Spleen (tissue), 11 donors: ENCODE results near the gene SMOC2. TPM values are rescaled to one million over a fixed set of nuclear protein-coding genes. Genes with fewer than 3 reads are reported as not detected.

ENCODE experiments used
- DNase-seq: peaks from one replicate; pipeline ENCODE4 v3.0.0-alpha.2; 2020
- H3K27ac ChIP-seq, 8 donors: fragments of 200-600 bp; sonication (generic) in 7 of 8; 1 replicate in 4 of 8; 2 replicates in 4 of 8; pipeline versions ENCODE4 v1.5.0 to v1.8.0; 2016 to 2021; ENCODE audit warnings: inconsistent platforms in 4 of 8, mild to moderate bottlenecking in 4 of 8, moderate library complexity in 1 of 8
- H3K27me3 ChIP-seq, 7 donors: fragments of 200-600 bp; sonication (generic) in 6 of 7; replicated peaks in 1 of 7; 1 replicate in 4 of 7; 2 replicates in 3 of 7; pipeline versions ENCODE4 v1.5.0 to v1.8.0; 2016 to 2021; ENCODE audit warnings: inconsistent platforms in 3 of 7, mild to moderate bottlenecking in 1 of 7
- H3K36me3 ChIP-seq, 6 donors: fragments of 200-600 bp; sonication (generic) in 5 of 6; 1 replicate in 4 of 6; 2 replicates in 2 of 6; pipeline versions ENCODE4 v1.5.0 to v1.8.0; 2016 to 2021; ENCODE audit warnings: inconsistent platforms in 2 of 6
- H3K4me1 ChIP-seq, 6 donors: fragments of 200-600 bp; sonication (generic) in 5 of 6; 1 replicate in 3 of 6; 2 replicates in 3 of 6; pipeline versions ENCODE4 v1.5.0 to v1.8.0; 2016 to 2021; ENCODE audit warnings: inconsistent platforms in 3 of 6
- H3K4me3 ChIP-seq, 8 donors: fragments of 200-600 bp; sonication (generic) in 7 of 8; 1 replicate in 4 of 8; 2 replicates in 4 of 8; pipeline versions ENCODE4 v1.5.0 to v1.8.0; 2016 to 2021; ENCODE audit warnings: inconsistent platforms in 4 of 8, mild to moderate bottlenecking in 4 of 8, moderate library complexity in 2 of 8
- H3K9me3 ChIP-seq, 8 donors: fragments of 200-600 bp; sonication (generic) in 7 of 8; 1 replicate in 4 of 8; 2 replicates in 4 of 8; pipeline versions ENCODE4 v1.5.0 to v1.8.0; 2016 to 2021; ENCODE audit warnings: inconsistent platforms in 4 of 8
- POLR2A ChIP-seq, 3 donors: fragments of 450-650 bp; IDR thresholded peaks; one replicate each; pipeline ENCODE4 v1.5.1; 2017; ENCODE audit warnings: antibody characterized with exemption in 3 of 3, mild to moderate bottlenecking in 1 of 3
- POLR2AphosphoS5 ChIP-seq, 3 donors: sonication (generic); formaldehyde crosslinking; IDR thresholded peaks; one replicate each; pipeline ENCODE4 v1.5.1; 2017; ENCODE audit warnings: antibody characterized with exemption in 3 of 3
- WGBS, 5 donors: extraction: QIAGEN DNeasy Blood & Tissue Kit in 3 of 5; methylation state at CpG; one replicate each; pipeline versions ENCODE4 v1.1.5 to v1.1.7; 2013 to 2018; 5-methylcytosine and 5-hydroxymethylcytosine counted together
- intact Hi-C: fragments of 100-400 bp; cut with DNase I; formaldehyde crosslinking; loops from one replicate; pipeline ENCODE4 v1.15.0; 2023; ENCODE audit warnings: low total_unique reads
- polyA plus RNA-seq, 3 donors: library from polyadenylated mRNA; stranded (reverse); fragments of 200-250 nt; gene quantifications; one replicate each; pipeline ENCODE4 v1.2.1, GENCODE V29; 2013
- total RNA-seq, 7 donors: library from RNA; depleted of rRNA in 3 of 7; stranded (reverse); fragments of >200 nt in 3 of 7; fragmentation: NEBNext Ultra II Directional in 4 of 7; extraction: Animal tissue kit (Norgen Biotek cat#: 25700) in 4 of 7; gene quantifications; one replicate each; pipeline versions ENCODE4 v1.1.0 to v1.2.1, GENCODE V29; 2016 to 2021
- TF ChIP-seq, protein P1 (sequence below), 11 experiments: fragments of 200-600 bp in 7 of 11; fragments of 450-650 bp in 4 of 11; sonication (generic) in 4 of 11; IDR thresholded peaks in 8 of 11; conservative IDR thresholded peaks in 3 of 11; 1 replicate in 7 of 11; 2 replicates in 4 of 11; pipeline versions ENCODE4 v1.4.0 to v1.8.0; 2016 to 2021; ENCODE audit warnings: antibody characterized with exemption in 11 of 11, inconsistent platforms in 4 of 11, mild to moderate bottlenecking in 1 of 11
- donor health status: healthy with polysubstance abuse.
- donor health status: DM: no; HTN: no; CAD: no; lungs with moderate emphysema.
- donor health status: DM: no; HTN: no; CAD: no.
- donor health status: Bipolar disorder and iron deficiency.
- donor health status: healthy.
- donor health status: DM: no; HTN: no; CAD: no.
- donor health status: DM: yes; HTN: yes; CAD: no.

SMOC2 gene
- total and polyA plus RNA-seq, 10 donors = 0.94 to 7.6 (median 1.8) TPM

DNA sequence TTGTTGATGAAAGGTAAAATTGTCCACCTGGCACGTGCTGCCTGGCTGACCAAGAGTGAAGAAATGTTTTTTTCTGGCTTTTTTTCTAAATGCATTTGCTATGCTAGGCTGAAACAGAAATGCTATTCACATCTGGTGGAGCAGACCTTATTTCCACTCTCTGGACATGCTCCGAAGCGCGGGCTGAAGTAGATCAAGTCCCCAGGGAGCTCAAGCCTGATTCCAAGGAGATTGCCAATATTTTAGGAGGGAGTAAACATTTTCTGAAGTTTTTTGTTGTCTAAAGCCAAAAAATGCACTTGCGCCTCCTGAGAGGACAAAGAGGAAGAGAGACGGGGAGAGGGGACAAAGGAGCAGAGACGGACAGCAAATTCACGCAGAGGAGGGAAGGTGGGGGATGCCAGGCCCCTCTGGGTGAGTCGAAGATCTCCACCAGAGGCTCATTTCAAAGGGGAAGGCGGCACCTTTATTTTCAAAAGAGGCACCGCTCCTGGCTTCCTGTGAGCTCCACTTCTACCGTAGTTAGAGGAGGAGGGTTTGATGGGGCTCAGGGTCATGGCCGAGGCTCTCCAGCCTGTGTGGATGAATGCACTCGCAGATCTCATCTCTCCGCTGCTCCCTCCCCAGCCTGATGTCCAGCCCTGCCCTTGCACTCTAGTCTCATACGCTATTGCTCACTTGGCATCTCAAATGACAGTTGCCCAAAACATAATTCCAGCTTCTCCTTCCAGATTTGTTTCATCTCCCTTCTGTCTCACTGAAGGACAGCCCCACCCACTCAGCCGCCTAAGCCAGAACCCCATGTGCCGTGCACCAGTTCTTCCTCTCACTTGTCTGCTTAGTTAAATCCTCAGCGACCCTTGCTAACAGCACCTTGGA is 23.1 kb upstream of the SMOC2 start:
- Histone ChIP-seq H3K27me3 (peaks cover 0 to 21% (median 0%) of the 10 kb centered on the region in 7 donors), H3K27ac (no peak overlapping the region), H3K36me3 (no peaks in the 10 kb centered on the region), H3K4me3 (no peak overlapping the region), H3K9me3 (no peaks in the 10 kb centered on the region), H3K4me1 (no peaks in the 10 kb centered on the region)
- 40 to 56% (median 50%) methylated on average over 19 of the region's 19 CpGs for WGBS, 5 donors
- TF ChIP-seq, protein P1, sequence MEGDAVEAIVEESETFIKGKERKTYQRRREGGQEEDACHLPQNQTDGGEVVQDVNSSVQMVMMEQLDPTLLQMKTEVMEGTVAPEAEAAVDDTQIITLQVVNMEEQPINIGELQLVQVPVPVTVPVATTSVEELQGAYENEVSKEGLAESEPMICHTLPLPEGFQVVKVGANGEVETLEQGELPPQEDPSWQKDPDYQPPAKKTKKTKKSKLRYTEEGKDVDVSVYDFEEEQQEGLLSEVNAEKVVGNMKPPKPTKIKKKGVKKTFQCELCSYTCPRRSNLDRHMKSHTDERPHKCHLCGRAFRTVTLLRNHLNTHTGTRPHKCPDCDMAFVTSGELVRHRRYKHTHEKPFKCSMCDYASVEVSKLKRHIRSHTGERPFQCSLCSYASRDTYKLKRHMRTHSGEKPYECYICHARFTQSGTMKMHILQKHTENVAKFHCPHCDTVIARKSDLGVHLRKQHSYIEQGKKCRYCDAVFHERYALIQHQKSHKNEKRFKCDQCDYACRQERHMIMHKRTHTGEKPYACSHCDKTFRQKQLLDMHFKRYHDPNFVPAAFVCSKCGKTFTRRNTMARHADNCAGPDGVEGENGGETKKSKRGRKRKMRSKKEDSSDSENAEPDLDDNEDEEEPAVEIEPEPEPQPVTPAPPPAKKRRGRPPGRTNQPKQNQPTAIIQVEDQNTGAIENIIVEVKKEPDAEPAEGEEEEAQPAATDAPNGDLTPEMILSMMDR (IDR thresholded peaks at IDR 0.05 in 8 of 11, conservative IDR thresholded peaks at IDR 0.05 in 3 of 11) = no peak
- TF ChIP-seq POLR2AphosphoS5 (IDR thresholded peaks at IDR 0.05) = no peak
- no peak for TF ChIP-seq POLR2A (IDR thresholded peaks at IDR 0.05)
- DNase-seq = no peak
- intact Hi-C loops = no loop called here

DNA sequence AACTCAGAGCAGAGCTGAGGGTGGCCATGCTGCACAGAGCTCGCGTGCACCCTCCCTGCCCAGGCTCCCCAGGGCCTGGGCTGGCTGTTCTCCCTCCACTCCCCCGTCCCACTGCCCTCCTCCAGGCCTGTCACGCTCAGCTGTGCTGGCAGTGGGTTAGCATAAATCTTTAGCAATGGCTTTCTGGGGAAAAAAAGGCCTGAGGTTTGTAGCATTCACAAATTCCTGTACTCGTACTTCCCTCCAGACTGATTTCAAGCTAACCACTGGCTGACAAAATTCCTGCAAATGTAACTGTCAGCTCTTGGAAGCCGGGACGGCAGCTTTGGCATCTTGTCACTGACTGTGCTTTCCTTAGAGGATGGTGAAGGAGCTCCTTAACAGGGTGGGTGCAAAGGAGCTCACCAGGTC is 22.3 kb upstream of the SMOC2 start:
- no peak overlapping the region for H3K27ac ChIP-seq
- TF ChIP-seq POLR2AphosphoS5 (IDR thresholded peaks at IDR 0.05) (no peak), POLR2A (IDR thresholded peaks at IDR 0.05) (no peak)
- TF ChIP-seq, protein P1 (IDR thresholded peaks at IDR 0.05 in 8 of 11, conservative IDR thresholded peaks at IDR 0.05 in 3 of 11) = no peak
- H3K4me1 ChIP-seq = no peaks in the 10 kb centered on the region
- no peak overlapping the region for H3K4me3 ChIP-seq
- no peaks in the 10 kb centered on the region for H3K9me3 ChIP-seq
- H3K36me3 ChIP-seq = no peaks in the 10 kb centered on the region
- 59 to 71% (median 65%) methylated on average over 7 of the region's 7 CpGs for WGBS, 5 donors
- peaks cover 0 to 21% (median 0%) of the 10 kb centered on the region in 7 donors for H3K27me3 ChIP-seq
- DNase-seq = no peak
- intact Hi-C loops = no loop called here

DNA sequence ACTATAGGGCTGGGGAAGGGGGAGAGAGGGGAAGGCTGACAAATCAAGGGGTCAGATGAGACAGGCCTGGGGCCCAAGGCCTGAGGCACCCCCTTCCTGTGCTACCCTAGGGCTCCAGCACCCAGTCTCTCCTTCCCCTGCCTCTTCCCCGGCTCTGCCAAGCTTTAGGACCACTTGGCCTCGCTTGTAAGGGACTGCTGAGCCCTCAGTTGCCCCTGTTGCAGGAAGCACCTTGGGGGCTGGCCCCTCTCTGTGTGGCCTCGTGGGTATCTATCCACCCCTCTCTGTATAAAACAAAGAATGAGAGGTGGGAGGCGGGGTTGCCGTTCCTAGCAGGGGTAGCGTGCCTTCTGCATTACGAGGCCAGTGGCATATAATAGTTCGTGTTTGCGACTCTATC is 21.4 kb upstream of the SMOC2 start:
- Histone ChIP-seq H3K4me1 (no peaks in the 10 kb centered on the region), H3K9me3 (no peaks in the 10 kb centered on the region), H3K27ac (no peak overlapping the region), H3K36me3 (no peaks in the 10 kb centered on the region), H3K27me3 (peaks cover 0 to 21% (median 0%) of the 10 kb centered on the region in 7 donors), H3K4me3 (no peak overlapping the region)
- intact Hi-C loops = no loop called here
- WGBS, 5 donors = 80 to 88% (median 83%) methylated on average over 9 of the region's 9 CpGs
- no peak for DNase-seq
- TF ChIP-seq, protein P1 (IDR thresholded peaks at IDR 0.05 in 8 of 11, conservative IDR thresholded peaks at IDR 0.05 in 3 of 11) = no peak
- TF ChIP-seq POLR2AphosphoS5 (IDR thresholded peaks at IDR 0.05) (no peak), POLR2A (IDR thresholded peaks at IDR 0.05) (no peak)

DNA sequence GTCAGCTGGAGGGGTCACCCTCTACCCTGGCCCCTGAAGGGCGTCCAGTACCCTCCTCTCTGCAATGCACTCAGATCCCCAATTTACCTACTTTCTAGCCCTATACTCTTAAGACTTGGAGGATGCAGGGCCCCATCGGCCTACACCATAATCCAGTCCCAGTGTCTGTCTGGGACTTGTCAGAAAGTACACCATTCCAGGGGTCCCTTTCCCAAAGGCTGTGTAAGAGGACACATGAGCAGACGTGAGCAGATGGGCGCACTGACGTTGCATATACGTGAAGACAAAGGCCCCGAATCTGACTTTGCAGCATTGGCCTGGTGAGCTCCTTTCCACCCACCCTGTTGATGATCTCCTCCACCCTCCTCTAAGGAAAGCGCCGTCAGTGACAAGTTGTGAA is 20.9 kb upstream of the SMOC2 start:
- Histone ChIP-seq H3K4me1 (no peaks in the 10 kb centered on the region), H3K36me3 (no peaks in the 10 kb centered on the region), H3K4me3 (no peak overlapping the region), H3K27me3 (peaks cover 0 to 20% (median 0%) of the 10 kb centered on the region in 7 donors), H3K9me3 (no peaks in the 10 kb centered on the region), H3K27ac (no peak overlapping the region)
- no peak for TF ChIP-seq POLR2AphosphoS5 (IDR thresholded peaks at IDR 0.05)
- TF ChIP-seq POLR2A (IDR thresholded peaks at IDR 0.05) = no peak
- TF ChIP-seq, protein P1 (IDR thresholded peaks at IDR 0.05 in 8 of 11, conservative IDR thresholded peaks at IDR 0.05 in 3 of 11) = no peak
- DNase-seq = no peak
- 79 to 94% (median 91%) methylated on average over 9 of the region's 9 CpGs for WGBS, 5 donors
- intact Hi-C loops = no loop called here
